Measurements from ENCODE around the gene RAD17. TPM values are rescaled to one million over a fixed set of nuclear protein-coding genes. Genes with fewer than 3 reads are reported as not detected.
"Not testable (repeated sequence)": the region's sequence is repeated elsewhere in the genome, so short reads cannot be mapped to it uniquely, and the experiment has no call there.

RAD17 gene
- total RNA-seq (2014; rRNA removed; shearing (Covaris generic)): 24.6 and 25.1 TPM in 2 replicates
- polyA plus RNA-seq (2015; cell fraction: cytosol; rRNA removed): 24.4 and 25.7 TPM in 2 replicates
- polyA plus RNA-seq (2015; cell fraction: nucleus; rRNA removed): 41.9 and 71.7 TPM in 2 replicates

- in situ Hi-C loops (cut with HindIII; ENCODE audit: low pct_unique_long_range_greater_than_20kb, low sequenced_read_pairs): no loop called here
- DNase-seq (ENCODE audit: low read depth, low spot score): peak; percentile 88
Measured at GRCh38 chr5:69369340-69370121, at the start of gene RAD17, which contains the start of the genes AK6 and TAF9. Gene RAD17, plus strand, starts transcription at chr5:69369818. Its CDS starts 2,391 bp downstream, at chr5:69372209. Gene AK6, minus strand, starts transcription at chr5:69369520. Its CDS starts 30 bp downstream, at chr5:69369490. Gene TAF9, minus strand, starts transcription at chr5:69369520. Its CDS starts 3,783 bp downstream, at chr5:69365737.

- DNase-seq (ENCODE audit: low read depth, low spot score): no peak
- in situ Hi-C loops (cut with HindIII; ENCODE audit: low pct_unique_long_range_greater_than_20kb, low sequenced_read_pairs): no loop called here
Measured at GRCh38 chr5:69326365-69326764, 43.3 kb upstream of the RAD17 start.

- in situ Hi-C loops (cut with HindIII; ENCODE audit: low pct_unique_long_range_greater_than_20kb, low sequenced_read_pairs): no loop called here
- DNase-seq (ENCODE audit: low read depth, low spot score): no peak
Measured at GRCh38 chr5:69329905-69330489, 39.6 kb upstream of the RAD17 start.

- in situ Hi-C loops (cut with HindIII; ENCODE audit: low pct_unique_long_range_greater_than_20kb, low sequenced_read_pairs): no loop called here
- no peak for DNase-seq (ENCODE audit: low read depth, low spot score)
Measured at GRCh38 chr5:69331528-69332445, 37.8 kb upstream of the RAD17 start.

- in situ Hi-C loops (cut with HindIII; ENCODE audit: low pct_unique_long_range_greater_than_20kb, low sequenced_read_pairs); DNase-seq (ENCODE audit: low read depth, low spot score): not testable (repeated sequence)
Measured at GRCh38 chr5:69333668-69334315, 35.8 kb upstream of the RAD17 start.

- in situ Hi-C loops (cut with HindIII; ENCODE audit: low pct_unique_long_range_greater_than_20kb, low sequenced_read_pairs): no loop called here
- peak; percentile 79 for DNase-seq (ENCODE audit: low read depth, low spot score)
Measured at GRCh38 chr5:69334793-69335268, 34.8 kb upstream of the RAD17 start.

- in situ Hi-C loops (cut with HindIII; ENCODE audit: low pct_unique_long_range_greater_than_20kb, low sequenced_read_pairs): no loop called here
- DNase-seq (ENCODE audit: low read depth, low spot score): peak; percentile 19
Measured at GRCh38 chr5:69335341-69335935, 34.2 kb upstream of the RAD17 start.

- in situ Hi-C loops (cut with HindIII; ENCODE audit: low pct_unique_long_range_greater_than_20kb, low sequenced_read_pairs): no loop called here
Measured at GRCh38 chr5:69341520-69342161, 28.0 kb upstream of the RAD17 start.

GRCh38 chr5:69343083-69343482 is 26.5 kb upstream of the RAD17 start:
- DNase-seq (ENCODE audit: low read depth, low spot score): no peak
- in situ Hi-C loops (cut with HindIII; ENCODE audit: low pct_unique_long_range_greater_than_20kb, low sequenced_read_pairs): no loop called here

More at GRCh38 chr5:69341520-69342161, 28.0 kb upstream of the RAD17 start:
- no peak for DNase-seq (ENCODE audit: low read depth, low spot score)

GRCh38 chr5:69350664-69351063 is 19.0 kb upstream of the RAD17 start:
- in situ Hi-C loops (cut with HindIII; ENCODE audit: low pct_unique_long_range_greater_than_20kb, low sequenced_read_pairs): no loop called here
- no peak for DNase-seq (ENCODE audit: low read depth, low spot score)

- in situ Hi-C loops (cut with HindIII; ENCODE audit: low pct_unique_long_range_greater_than_20kb, low sequenced_read_pairs): no loop called here
- DNase-seq (ENCODE audit: low read depth, low spot score): no peak
Measured at GRCh38 chr5:69359699-69360098, 9.9 kb upstream of the RAD17 start.

- no peak for DNase-seq (ENCODE audit: low read depth, low spot score)
- in situ Hi-C loops (cut with HindIII; ENCODE audit: low pct_unique_long_range_greater_than_20kb, low sequenced_read_pairs): no loop called here
Measured at GRCh38 chr5:69360442-69360841, 9.2 kb upstream of the RAD17 start.

- DNase-seq (ENCODE audit: low read depth, low spot score): peak; percentile 51
Measured at GRCh38 chr5:69364414-69364813, 5.2 kb upstream of the RAD17 start.

GRCh38 chr5:69364850-69365249 is 4.8 kb upstream of the RAD17 start:
- no peak for DNase-seq (ENCODE audit: low read depth, low spot score)
- in situ Hi-C loops (cut with HindIII; ENCODE audit: low pct_unique_long_range_greater_than_20kb, low sequenced_read_pairs): no loop called here

More at GRCh38 chr5:69364414-69364813, 5.2 kb upstream of the RAD17 start:
- in situ Hi-C loops (cut with HindIII; ENCODE audit: low pct_unique_long_range_greater_than_20kb, low sequenced_read_pairs): no loop called here

GRCh38 chr5:69367697-69368279 is 1.8 kb upstream of the RAD17 start:
- DNase-seq (ENCODE audit: low read depth, low spot score): peak; percentile 40
- in situ Hi-C loops (cut with HindIII; ENCODE audit: low pct_unique_long_range_greater_than_20kb, low sequenced_read_pairs): no loop called here

Data from SK-MEL-5 (cell line).